Suprapubic skin (tissue), 3 donors: Measurements from ENCODE around the gene EIF2S3.
"Not testable (repeated sequence)": the region's sequence is repeated elsewhere in the genome, so short reads cannot be mapped to it uniquely, and the experiment has no call there.

ENCODE experiments used
- EP300 ChIP-seq: sonication (generic); formaldehyde crosslinking; IDR thresholded peaks from one replicate; pipeline ENCODE4 v1.6.1; 2017; ENCODE audit warnings: antibody characterized with exemption
- TF ChIP-seq, protein P1 (sequence below), 2 donors: fragments of 200-600 bp in 1 of 2; fragments of 450-650 bp in 1 of 2; sonication (generic) in 1 of 2; IDR thresholded peaks; one replicate each; pipeline ENCODE4 v1.5.1; 2016 to 2019; ENCODE audit warnings: antibody characterized with exemption in 2 of 2, mild to moderate bottlenecking in 1 of 2, moderate library complexity in 1 of 2

DNA sequence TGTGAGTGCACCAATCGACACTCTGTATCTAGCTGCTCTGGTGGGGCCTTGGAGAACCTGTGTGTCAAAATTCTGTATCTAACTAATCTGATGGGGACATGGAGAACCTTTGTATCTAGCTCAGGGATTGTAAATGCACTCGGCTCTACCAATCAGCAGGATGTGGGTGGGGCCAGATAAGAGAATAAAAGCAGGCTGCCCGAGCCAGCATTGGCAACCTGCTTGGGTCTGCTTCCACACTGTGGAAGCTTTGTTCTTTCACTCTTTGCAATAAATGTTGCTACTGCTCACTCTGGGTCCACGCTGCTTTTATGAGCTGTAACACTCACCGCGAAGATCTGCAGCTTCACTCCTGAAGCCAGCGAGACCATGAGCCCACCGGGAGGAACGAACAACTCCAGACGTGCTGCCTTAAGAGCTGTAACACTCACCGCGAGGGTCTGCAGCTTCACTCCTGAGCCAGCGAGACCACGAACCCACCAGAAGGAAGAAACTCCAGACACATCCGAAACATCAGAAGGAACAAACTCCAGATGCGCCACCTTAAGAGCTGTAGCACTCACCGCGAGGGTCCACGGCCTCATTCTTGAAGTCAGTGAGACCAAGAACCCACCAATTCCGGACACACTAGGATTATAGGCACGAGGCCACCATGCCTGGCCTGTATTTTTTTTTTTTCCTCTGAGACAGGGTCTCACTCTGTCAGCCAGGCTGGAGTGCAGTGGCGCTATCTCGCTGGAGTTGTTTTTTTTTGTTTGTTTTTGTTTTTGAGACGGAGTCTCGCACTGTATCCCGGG lies 4.0 kb upstream of the EIF2S3 start:
- TF ChIP-seq, protein P1, sequence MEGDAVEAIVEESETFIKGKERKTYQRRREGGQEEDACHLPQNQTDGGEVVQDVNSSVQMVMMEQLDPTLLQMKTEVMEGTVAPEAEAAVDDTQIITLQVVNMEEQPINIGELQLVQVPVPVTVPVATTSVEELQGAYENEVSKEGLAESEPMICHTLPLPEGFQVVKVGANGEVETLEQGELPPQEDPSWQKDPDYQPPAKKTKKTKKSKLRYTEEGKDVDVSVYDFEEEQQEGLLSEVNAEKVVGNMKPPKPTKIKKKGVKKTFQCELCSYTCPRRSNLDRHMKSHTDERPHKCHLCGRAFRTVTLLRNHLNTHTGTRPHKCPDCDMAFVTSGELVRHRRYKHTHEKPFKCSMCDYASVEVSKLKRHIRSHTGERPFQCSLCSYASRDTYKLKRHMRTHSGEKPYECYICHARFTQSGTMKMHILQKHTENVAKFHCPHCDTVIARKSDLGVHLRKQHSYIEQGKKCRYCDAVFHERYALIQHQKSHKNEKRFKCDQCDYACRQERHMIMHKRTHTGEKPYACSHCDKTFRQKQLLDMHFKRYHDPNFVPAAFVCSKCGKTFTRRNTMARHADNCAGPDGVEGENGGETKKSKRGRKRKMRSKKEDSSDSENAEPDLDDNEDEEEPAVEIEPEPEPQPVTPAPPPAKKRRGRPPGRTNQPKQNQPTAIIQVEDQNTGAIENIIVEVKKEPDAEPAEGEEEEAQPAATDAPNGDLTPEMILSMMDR (IDR thresholded peaks at IDR 0.05), result not testable (repeated sequence)
- not testable (repeated sequence) for TF ChIP-seq EP300
